Epidermal melanocyte (primary cell): ENCODE results near the gene ALKAL2.

ENCODE experiments used
- DNase-seq: peaks from one replicate; pipeline ENCODE4 v3.0.0; 2011; ENCODE audit warnings: low spot score; ENCODE audit not compliant: insufficient read length

ALKAL2 gene

GRCh38 chr2:246489-247144, 41.3 kb downstream of the ALKAL2 start:
- DNase-seq = no peak

GRCh38 chr2:244547-244946, 43.3 kb downstream of the ALKAL2 start:
- no peak for DNase-seq

DNA sequence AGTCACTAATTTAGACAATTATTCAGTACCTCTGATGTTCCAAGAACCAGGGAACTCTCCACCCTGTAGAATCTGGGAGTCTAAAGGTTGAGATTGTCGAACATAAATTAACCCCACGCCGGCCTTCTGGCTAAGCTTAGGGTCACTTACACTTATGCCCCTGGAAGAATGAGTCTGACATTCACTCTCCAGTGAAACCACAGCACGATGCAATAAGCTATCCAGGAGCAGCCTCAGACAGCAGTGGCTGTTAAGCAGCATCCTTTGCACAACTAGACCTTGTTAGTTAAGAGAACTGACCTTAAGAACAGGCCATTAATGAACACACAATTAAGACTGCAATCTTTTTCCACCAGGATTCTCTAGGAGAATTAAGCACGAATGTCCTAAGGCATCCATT, 49.0 kb downstream of the ALKAL2 start:
- DNase-seq = no peak

GRCh38 chr2:238431-238830, 49.5 kb downstream of the ALKAL2 start:
- DNase-seq = no peak

- DNase-seq = no peak
These were observed 50.0 kb downstream of the ALKAL2 start for GRCh38 chr2:237878-238277.

- no peak for DNase-seq
These were observed 50.8 kb downstream of the ALKAL2 start for GRCh38 chr2:236993-237539.

GRCh38 chr2:234421-234820, 53.5 kb downstream of the ALKAL2 start:
- no peak for DNase-seq

DNA sequence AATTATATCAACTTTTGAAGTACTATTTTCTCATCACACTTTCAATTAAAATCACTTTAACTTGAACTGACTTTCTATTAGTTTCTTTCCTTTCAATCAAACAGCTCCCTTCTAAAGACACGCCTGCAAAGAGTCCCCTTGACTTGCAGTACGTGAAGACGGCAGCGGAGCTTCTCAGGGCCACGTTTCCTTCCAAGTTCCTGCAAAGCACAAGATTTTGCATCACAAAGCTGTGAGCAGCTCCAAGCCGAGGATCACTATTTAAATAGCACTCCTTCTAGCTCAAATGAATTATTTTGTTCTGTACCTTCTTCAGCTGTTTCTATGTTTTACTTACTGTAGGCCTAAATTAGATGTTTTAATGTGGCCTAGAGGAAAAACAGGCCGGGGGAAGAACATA, 54.9 kb downstream of the ALKAL2 start:
- no peak for DNase-seq

DNA sequence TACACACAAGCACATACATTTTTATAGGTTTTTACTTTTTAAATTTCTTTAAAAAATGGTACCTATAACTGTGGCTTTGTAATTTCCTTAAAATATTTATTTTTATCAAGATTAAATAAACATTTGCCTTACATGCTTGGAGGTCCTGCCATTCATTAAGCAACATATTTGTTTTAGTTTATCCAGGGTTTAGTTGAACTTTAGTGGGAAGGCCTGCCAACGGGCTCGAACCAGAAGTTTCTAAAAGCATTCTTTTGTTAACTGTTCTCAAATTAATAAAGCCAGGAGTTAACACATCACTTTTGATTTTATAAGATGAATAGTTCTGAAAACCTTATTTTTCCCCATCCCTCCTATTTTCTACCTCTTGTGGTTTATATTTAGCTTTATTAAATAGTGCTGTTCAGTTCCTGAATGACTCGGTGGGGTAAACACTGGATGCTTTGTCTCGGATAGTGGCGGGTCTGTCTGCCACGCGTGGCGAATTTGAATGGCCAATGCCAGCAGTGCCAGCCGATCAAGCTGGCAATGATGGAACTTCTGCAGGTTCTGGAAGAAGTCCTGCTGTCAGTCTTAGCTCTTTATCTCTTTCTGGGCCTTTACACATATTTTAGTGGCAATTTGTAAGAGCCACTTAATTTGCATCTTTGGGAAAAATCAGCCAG, 56.2 kb downstream of the ALKAL2 start:
- peak; percentile 31 for DNase-seq
